Hematopoietic multipotent progenitor cell treated with erythropoietin and hydrocortisone succinate and interleukin-3 and kit ligand, for 8 days (in vitro differentiated cells): ENCODE results near the gene GSX2.
"Not testable (repeated sequence)": the region's sequence is repeated elsewhere in the genome, so short reads cannot be mapped to it uniquely, and the experiment has no call there.

Experiments used
- DNase-seq: peaks from one replicate; pipeline ENCODE4 v3.0.0-alpha.2; 2015

GSX2 gene

DNA sequence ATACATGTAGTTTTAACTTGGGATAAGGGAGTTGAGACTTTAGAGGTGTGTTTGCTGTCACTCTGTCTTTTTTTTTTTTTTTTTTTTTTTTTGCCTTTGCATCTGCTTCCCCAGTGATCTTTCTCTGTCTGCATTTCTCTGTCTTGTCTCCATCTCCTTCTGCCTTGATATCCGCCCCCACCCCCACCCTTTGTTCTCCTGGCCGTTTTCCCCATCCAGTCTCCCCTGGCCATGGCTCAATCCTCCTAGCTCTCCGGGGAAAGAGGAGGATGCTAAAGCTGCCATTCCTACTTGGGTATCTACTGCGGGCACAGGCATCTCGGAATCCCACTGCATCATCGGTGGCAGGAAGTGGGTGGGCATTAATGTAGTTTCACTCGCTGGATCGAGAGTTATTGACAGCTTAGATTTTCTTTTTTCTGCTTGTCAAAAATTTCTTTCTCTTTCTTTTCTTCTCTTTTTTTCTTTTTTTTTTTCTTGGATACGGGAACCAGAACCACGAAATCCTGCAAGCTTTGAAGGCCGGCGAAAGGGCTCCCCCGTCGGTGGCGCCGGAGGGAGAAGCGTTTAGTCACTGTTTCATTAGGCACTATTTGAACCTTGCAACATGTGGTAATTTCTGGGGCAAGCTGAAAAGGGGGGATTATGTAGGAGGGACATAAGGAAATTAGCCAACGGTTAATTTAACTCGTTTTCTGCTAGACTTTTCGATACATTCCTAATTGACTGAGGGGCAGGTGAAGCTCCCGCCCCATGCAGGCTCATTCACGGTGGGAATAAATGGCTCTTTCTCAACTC lies 8.2 kb downstream of the GSX2 start:
- no peak for DNase-seq

- no peak for DNase-seq
Observed at GRCh38 chr4:54109241-54110018, 9.5 kb downstream of the GSX2 start.

DNA sequence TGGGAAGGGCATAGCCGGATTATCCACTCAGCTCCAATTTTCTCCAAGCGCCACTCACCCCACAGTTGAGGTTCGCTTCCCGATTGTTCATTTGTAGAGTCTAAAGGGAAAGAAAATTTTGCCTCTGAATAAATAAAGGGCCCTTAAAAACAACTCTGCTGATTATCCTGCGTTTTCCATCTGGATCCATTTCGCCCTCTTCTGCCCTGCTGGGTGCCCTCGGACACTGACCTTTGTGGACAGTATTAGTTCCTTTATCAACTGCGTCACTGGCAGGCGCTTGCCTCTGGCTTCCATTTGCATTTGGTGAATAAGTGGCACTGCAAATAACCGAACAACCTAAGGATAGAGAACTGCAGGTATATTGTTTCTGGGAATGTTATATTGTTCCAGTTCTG lies 10.1 kb downstream of the GSX2 start:
- DNase-seq = no peak

DNA sequence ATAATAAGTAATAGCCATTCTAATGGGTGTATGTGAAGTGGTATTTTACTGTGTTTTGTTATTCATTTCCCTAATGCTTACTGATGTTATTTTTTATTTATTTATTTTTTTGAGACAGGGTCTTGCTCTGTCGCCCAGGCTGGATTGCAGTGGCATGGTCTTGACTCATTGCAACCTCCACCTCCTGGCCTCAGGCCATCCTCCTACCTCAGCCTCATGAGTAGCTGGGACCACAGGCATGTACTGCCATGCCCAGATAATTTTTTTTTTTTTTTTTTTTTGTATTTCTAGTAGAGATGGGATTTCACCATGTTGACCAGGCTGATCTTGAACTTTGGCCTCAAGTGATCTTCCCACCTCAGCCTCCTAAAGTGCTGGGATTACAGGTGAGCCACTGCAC lies 13.2 kb downstream of the GSX2 start:
- not testable (repeated sequence) for DNase-seq

DNA sequence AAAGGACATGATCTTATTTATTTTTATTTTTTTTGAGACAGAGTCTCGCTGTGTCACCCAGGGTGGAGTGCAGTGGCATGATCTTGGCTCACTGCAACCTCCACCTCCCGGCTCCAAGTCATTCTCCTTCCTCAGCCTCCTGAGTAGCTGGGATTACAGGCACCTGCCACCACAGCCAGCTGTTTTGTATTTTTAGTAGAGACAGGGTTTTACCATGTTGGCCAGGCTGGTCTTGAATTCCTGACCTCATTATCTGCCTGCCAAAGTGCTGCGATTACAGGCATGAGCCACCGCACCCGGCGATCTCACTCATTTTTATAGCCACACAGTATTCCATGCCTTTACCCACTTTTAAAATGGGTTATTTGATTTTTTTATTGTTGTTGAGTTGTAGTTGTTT lies 16.3 kb downstream of the GSX2 start:
- DNase-seq = not testable (repeated sequence)

DNA sequence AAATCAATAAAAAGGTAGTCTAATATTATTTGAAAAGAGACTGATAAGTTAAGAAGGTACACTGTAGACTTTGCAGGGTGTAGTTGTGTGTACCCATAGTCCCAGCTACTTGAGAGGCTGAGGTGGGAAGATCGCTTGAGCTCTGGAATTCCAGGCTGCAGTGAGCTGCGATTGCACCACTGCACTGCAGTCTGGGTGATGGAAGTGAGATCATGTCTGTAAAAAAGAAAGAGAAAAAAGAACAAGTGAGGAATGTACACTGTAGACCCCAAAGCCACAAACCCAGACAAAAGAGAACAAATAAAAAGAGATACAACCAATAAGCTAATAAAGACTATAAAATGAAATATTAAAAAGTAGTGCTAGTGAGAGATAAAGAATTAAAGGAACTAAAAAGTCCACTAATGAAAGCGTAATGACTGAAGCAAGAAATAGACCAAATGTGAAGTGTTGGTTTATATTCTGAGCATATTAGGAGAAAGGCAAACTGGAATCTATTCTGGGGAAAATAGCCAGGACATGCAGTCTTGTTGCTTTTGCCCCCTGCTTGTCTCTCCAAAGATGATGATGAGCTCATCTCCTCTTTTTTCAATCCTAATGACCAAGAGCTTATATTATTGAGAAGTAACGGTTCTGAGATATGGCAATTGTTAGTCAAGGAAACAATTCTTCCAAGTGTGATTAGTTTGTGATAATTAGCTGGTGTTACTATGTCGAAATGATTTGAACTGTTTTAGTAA lies 19.1 kb downstream of the GSX2 start:
- no peak for DNase-seq

- no peak for DNase-seq
Observed at GRCh38 chr4:54120518-54120917, 20.6 kb downstream of the GSX2 start.

DNA sequence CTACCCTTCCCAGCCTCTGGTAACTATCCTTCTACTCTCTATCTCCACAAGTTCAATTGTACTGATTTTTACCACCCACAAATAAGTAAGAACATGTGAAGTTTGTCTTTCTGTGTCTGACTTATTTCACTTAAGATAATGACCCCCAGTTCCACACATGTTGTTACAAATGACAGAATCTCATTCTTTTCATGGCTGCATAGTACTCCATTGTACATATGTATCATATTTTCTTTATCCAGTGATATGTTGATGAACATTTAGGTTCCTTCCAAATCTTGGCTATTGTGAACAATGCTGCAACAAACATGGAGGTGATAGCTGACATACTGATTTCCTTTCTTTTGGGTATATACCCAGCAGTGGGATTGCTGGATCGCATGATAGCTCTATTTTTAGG lies 27.7 kb downstream of the GSX2 start:
- DNase-seq = no peak

DNA sequence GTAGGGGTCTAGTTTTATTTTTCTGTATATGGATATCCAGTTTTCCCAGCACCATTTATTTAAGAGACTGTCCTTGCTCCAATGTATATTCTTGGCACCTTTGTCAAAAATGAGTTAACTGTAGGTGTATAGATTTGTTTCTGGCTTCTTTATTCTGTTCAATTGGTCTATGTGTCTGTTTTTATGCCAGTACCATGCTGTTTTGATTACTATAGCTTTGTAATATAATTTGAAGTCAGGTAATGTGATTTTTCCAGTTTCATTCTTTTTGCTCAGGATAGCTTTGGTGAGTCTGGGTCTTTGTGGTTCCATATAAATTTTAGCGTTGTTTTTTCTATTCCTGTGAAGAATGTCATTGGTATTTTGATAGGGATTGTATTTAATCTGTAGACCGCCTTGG lies 28.7 kb downstream of the GSX2 start:
- not testable (repeated sequence) for DNase-seq

- no peak for DNase-seq
Observed at GRCh38 chr4:54139332-54139731, 39.4 kb downstream of the GSX2 start.

GRCh38 chr4:54140287-54140686 lies 40.3 kb downstream of the GSX2 start:
- no peak for DNase-seq

DNA sequence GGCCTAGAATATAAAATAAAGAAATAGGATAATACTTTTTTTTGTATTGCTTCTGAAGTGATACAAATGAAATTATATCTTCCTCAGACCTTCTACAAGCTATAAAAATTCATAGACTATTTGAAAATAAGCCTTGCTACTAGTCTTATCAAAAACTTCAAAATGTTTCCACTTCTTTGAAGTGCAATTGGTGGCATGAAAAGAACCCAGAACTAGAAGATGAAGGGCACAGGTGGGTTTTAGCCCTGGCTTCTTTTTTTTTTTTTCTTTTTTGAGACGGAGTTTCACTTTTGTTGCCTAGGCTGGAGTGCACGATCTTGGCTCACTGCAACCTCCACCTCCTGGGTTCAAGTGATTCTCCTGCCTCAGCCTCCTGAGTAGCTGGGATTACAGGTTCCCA lies 44.2 kb downstream of the GSX2 start:
- DNase-seq = no peak

DNA sequence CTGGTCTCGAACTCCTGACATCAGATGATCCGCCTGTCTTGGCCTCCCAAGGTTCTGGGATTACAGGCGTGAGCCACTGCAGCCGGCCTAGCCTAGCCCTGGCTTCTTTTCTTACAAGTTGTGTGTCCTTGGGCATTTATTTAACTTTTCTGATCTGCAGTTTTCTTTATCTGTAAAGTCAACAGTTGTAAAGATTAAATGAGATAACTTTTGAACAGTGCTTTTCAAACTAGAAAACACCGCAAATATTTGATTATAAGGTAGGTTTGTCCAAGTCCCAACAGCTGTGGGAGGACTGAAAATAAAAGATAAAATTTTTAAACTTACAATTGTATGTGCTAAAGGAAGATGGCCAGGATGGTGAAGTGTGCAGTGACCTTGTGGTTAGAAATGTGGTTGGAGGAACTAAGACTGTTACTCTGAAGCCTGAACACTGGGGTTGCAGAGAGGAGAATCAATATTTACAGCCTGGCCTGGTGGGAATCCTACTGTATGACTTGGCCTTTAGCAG lies 44.8 kb downstream of the GSX2 start:
- DNase-seq = peak; percentile 35

- no peak for DNase-seq
Observed at GRCh38 chr4:54146139-54146538, 46.2 kb downstream of the GSX2 start.

DNA sequence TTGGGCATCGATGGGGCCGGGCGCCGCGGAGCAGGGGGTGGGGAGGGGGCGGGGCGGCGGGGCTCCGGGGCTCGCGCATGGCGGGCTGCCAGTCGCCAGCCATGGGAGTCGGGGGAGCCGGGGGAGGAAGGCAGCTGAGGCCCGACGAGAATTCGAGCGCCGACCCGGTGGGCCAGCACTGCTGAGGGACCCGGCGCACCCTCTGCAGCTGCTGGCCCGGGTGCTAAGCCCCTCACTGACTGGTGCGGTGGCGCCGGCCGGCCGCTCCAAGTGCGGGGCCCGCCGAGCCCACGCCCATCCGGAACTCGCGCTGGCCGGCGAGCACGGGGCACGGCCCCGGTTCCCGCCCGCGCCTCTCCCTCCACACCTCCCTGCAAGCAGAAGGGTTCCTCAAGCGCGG lies 49.4 kb downstream of the GSX2 start:
- DNase-seq = no peak
